Measurements from ENCODE around the gene NPW.

DNA sequence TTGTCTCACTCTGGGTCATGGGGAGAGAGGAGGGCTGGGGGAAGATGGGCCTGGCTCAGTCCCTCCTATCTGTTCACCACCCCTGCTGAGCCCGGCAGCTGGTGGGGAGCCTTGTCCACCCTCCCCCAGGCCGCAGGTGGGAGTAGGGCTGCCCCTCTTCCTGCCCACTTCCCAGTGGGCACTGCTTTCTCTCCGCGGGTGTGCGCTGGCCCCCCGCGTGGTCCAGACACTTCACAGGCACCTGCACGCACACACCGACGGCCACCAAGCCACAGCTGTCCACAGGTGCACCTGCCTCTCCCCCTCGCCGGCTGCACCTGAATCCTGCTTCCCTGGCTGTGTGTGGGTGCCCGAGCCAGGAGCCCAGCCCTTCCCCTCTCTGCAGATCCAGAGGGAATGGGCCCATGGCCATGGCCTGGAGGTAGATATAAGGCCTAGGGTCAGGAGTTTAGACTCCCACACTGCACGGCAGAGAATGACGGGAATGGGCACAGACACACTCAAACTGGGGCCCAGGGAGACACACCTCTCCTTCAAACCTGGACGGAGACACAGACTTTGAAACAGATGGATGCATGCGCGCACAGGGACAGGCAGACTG is 9.1 kb downstream of the NPW start:
- TF ChIP-seq, protein P1, sequence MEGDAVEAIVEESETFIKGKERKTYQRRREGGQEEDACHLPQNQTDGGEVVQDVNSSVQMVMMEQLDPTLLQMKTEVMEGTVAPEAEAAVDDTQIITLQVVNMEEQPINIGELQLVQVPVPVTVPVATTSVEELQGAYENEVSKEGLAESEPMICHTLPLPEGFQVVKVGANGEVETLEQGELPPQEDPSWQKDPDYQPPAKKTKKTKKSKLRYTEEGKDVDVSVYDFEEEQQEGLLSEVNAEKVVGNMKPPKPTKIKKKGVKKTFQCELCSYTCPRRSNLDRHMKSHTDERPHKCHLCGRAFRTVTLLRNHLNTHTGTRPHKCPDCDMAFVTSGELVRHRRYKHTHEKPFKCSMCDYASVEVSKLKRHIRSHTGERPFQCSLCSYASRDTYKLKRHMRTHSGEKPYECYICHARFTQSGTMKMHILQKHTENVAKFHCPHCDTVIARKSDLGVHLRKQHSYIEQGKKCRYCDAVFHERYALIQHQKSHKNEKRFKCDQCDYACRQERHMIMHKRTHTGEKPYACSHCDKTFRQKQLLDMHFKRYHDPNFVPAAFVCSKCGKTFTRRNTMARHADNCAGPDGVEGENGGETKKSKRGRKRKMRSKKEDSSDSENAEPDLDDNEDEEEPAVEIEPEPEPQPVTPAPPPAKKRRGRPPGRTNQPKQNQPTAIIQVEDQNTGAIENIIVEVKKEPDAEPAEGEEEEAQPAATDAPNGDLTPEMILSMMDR (IDR thresholded peaks at IDR 0.05): no peak
- no peak for TF ChIP-seq POLR2A (IDR thresholded peaks at IDR 0.05)

All from heart left ventricle (tissue), 13 donors.